Umbilical cord (tissue), 2 donors: ENCODE measurements around the gene ZNF784. TPM values are rescaled to one million over a fixed set of nuclear protein-coding genes. Genes with fewer than 3 reads are reported as not detected.

Source experiments
- DNase-seq: peaks from one replicate; pipeline ENCODE4 v3.0.0-alpha.2; 2015; ENCODE audit warnings: low spot score
- total RNA-seq: library from RNA; depleted of rRNA; stranded (reverse); fragments of >200 nt; gene quantifications from one replicate; pipeline ENCODE4 v1.2.3, GENCODE V29; 2014; ENCODE audit warnings: low replicate concordance; ENCODE audit not compliant: insufficient read depth

The ZNF784 gene
- total RNA-seq, 1 donor from 2014 or later = 5.1 TPM

- DNase-seq = no peak
Measured at GRCh38 chr19:55602104-55603001, 22.0 kb downstream of the ZNF784 start.

- DNase-seq = peak; percentile 34
Measured at GRCh38 chr19:55601084-55601483, 23.3 kb downstream of the ZNF784 start.

GRCh38 chr19:55600662-55601028 lies 23.7 kb downstream of the ZNF784 start:
- DNase-seq = no peak

GRCh38 chr19:55599842-55600661 lies 24.3 kb downstream of the ZNF784 start, which contains the start of gene ZNF524:
Gene ZNF524, plus strand, starts transcription at chr19:55600288. Its CDS starts 1,825 bp downstream, at chr19:55602113.
- peak; percentile 98 for DNase-seq

GRCh38 chr19:55599468-55599841 lies 24.9 kb downstream of the ZNF784 start, which contains the start of gene FIZ1:
Gene FIZ1, minus strand, starts transcription at chr19:55599517. Its CDS starts 1,652 bp downstream, at chr19:55597865.
- DNase-seq = peak; percentile 100

- DNase-seq = peak; percentile 90
Measured at GRCh38 chr19:55598719-55599467, 25.5 kb downstream of the ZNF784 start.

GRCh38 chr19:55598034-55598433 lies 26.3 kb downstream of the ZNF784 start:
- DNase-seq = no peak

GRCh38 chr19:55597501-55597921 lies 26.9 kb downstream of the ZNF784 start:
- DNase-seq = no peak

- no peak for DNase-seq
Measured at GRCh38 chr19:55596304-55596703, 28.1 kb downstream of the ZNF784 start.

GRCh38 chr19:55594996-55595545 lies 29.3 kb downstream of the ZNF784 start:
- DNase-seq = no peak

- no peak for DNase-seq
Measured at GRCh38 chr19:55593096-55593772, 31.1 kb downstream of the ZNF784 start.

- DNase-seq = no peak
Measured at GRCh38 chr19:55592391-55593090, 31.8 kb downstream of the ZNF784 start.

GRCh38 chr19:55591555-55591954 lies 32.8 kb downstream of the ZNF784 start:
- no peak for DNase-seq

GRCh38 chr19:55590617-55591016 lies 33.7 kb downstream of the ZNF784 start:
- no peak for DNase-seq

- DNase-seq = no peak
Measured at GRCh38 chr19:55590109-55590508, 34.3 kb downstream of the ZNF784 start.

- no peak for DNase-seq
Measured at GRCh38 chr19:55588738-55589137, 35.6 kb downstream of the ZNF784 start.

GRCh38 chr19:55586976-55587668 lies 37.2 kb downstream of the ZNF784 start:
- DNase-seq = peak; percentile 92

- peak; percentile 87 for DNase-seq
Measured at GRCh38 chr19:55585658-55586339, 38.6 kb downstream of the ZNF784 start.

GRCh38 chr19:55584871-55585270 lies 39.5 kb downstream of the ZNF784 start:
- no peak for DNase-seq
